Measurements from ENCODE around the gene PIP4K2A. TPM values are rescaled to one million over a fixed set of nuclear protein-coding genes. Genes with fewer than 3 reads are reported as not detected.

The PIP4K2A gene
- total and polyA plus RNA-seq, 2 of the 13 experiments (the other 11 are each of a cell fraction or from before 2014, with no cell fraction given) = 9.1 to 22.6 TPM

DNA sequence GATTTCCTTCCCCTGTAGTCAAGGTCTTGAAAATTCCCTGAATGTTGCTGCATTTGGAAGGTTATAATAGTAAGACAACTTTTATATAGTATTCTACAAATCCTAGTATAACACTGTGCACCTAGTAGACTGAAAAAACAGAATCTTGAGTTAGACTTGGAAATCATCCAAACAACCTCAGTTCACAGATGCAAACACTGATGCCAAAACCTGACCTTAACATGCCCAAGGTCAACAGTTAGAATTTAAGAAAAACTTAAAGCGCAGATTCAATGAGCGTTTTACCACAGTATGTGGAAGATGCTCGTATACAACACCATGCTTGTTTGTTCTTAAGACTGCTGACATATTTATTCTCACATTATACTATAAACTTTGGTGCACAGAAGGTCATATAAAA is 3.0 kb downstream of the PIP4K2A start:
- 82% methylated on average over 3 of the region's 3 CpGs for WGBS (ENCODE audit: low lambda C conversion rate)
- Histone ChIP-seq H4K20me1 (ENCODE audit: insufficient read depth, low read length) (no peaks in the 10 kb centered on the region; the same call in 1 of the 2 replicates), H3K4me2 (ENCODE audit: low read depth, low read length) (0 out of 2 replicates have a peak overlapping the region, but pooled peaks have one; percentile 94), H3K9me3 (ENCODE audit: low read length) (no peaks in the 10 kb centered on the region), H3K79me2 (ENCODE audit: insufficient read depth, low read length) (peaks cover 67% of the 10 kb centered on the region), H3K4me1 (ENCODE audit: insufficient read depth, low read length) (peaks cover 45% of the 10 kb centered on the region), H3K9ac (ENCODE audit: insufficient read depth, low read depth, low read length) (no peak overlapping the region), H3K36me3 (replicated peaks in 1 of 2; ENCODE audit: control insufficient read depth in 1 of 2, insufficient read depth in 2 of 2, low read length in 2 of 2) (no peaks in the 10 kb centered on the region), H3K4me3 (replicated peaks in 1 of 3; ENCODE audit: insufficient read depth in 1 of 3, low read depth in 2 of 3, low read length in 3 of 3) (peak overlapping the region in 1 of 3 experiments; percentile 4; a peak in 1 of 6 replicates), H3K27me3 (ENCODE audit: control insufficient read depth in 1 of 2, insufficient read depth in 2 of 2, low read length in 2 of 2) (no peaks in the 10 kb centered on the region; a peak in 1 of 5 replicates), H2AFZ (ENCODE audit: low read length) (no peak overlapping the region), H3K27ac (ENCODE audit: extremely low read length, insufficient read depth, low read length) (no peak overlapping the region)
- intact Hi-C loops (cut with micrococcal nuclease; ENCODE audit: unreplicated experiment) (loop anchor here (10.0 kb wide), 1 partner anchor 47 kb away; no protein-coding TSS in a partner anchor), in situ Hi-C loops (cut with HindIII; ENCODE audit: extremely low pct_ligation_motif_present, low pct_unique_long_range_greater_than_20kb) (loop anchor here (10.0 to 25.0 kb wide), 2 partner anchors 107 to 399 kb away; partner anchors contain the start of genes BMI1 and COMMD3)
- ChIA-PET CTCF (ENCODE audit: low intra/inter-chr PET ratio, low total read pairs) (no interaction called here), POLR2A (no interaction called here)
- ATAC-seq (no peak), DNase-seq (ENCODE audit: low spot score) (no peak), FAIRE-seq (no peak)
- TF ChIP-seq KAT2B (IDR thresholded peaks at IDR 0.05; ENCODE audit: borderline replicate concordance, low read depth, low read length) = no peak
- 0 out of 2 replicates have a peak, but pooled peaks have one; percentile 26 for TF ChIP-seq NR2F6 (IDR thresholded peaks at IDR 0.05)
- TF ChIP-seq NR2F6 (CRISPR knock-in tag; IDR thresholded peaks at IDR 0.05) = 0 out of 2 replicates have a peak, but pooled peaks have one; percentile 13
- TF ChIP-seq SYNCRIP (IDR thresholded peaks at IDR 0.05; ENCODE audit: insufficient read depth, low read depth, low read length) = no peak
- BruUV-seq (replicated peaks) = no TSS peak

DNA sequence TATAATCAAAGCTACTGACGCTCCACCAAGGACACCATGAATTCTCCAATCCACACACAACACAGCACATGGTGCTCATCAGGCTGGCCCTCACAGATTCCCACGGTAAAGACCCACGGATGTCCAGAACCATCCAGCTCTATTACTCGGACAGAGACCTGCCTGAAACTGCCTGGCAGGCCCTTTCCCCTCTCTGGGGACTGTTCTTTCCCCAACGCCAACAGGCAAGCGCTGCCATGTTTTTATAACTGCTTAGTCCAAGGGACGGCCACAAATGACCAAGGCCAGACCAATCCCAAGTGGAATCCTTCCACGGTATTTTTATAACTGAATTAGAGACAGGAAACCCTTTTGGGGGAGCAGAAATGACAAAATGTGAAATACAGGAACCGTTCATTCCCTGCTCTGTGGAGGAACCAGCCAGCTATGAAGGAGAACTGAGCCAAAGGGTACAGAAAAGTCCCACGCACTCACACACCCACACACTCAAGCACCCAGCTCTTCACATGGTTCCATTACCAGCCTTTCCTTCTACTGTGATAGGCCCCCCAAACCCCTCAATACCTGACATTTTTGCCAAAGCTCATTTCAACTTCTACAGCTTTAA is 4.1 kb downstream of the PIP4K2A start:
- H4K20me1 ChIP-seq (ENCODE audit: insufficient read depth, low read length) = no peaks in the 10 kb centered on the region; the same call in 1 of the 2 replicates
- 96% methylated on average over 10 of the region's 10 CpGs for WGBS (ENCODE audit: low lambda C conversion rate)
- peaks cover 49% of the 10 kb centered on the region for H3K4me1 ChIP-seq (ENCODE audit: insufficient read depth, low read length)
- FAIRE-seq (no peak), ATAC-seq (no peak), DNase-seq (ENCODE audit: low spot score) (no peak)
- no peak overlapping the region for H3K4me2 ChIP-seq (ENCODE audit: low read depth, low read length)
- H2AFZ ChIP-seq (ENCODE audit: low read length) = no peak overlapping the region
- H3K36me3 ChIP-seq (replicated peaks in 1 of 2; ENCODE audit: control insufficient read depth in 1 of 2, insufficient read depth in 2 of 2, low read length in 2 of 2) = no peaks in the 10 kb centered on the region
- BruUV-seq (replicated peaks) = no TSS peak
- H3K9ac ChIP-seq (ENCODE audit: insufficient read depth, low read depth, low read length) = no peak overlapping the region
- peaks cover 77% of the 10 kb centered on the region for H3K79me2 ChIP-seq (ENCODE audit: insufficient read depth, low read length)
- no peak overlapping the region for H3K4me3 ChIP-seq (replicated peaks in 1 of 3; ENCODE audit: insufficient read depth in 1 of 3, low read depth in 2 of 3, low read length in 3 of 3)
- intact Hi-C loops (cut with micrococcal nuclease; ENCODE audit: unreplicated experiment) (loop anchor here (10.0 kb wide), 1 partner anchor 45 kb away; no protein-coding TSS in a partner anchor), in situ Hi-C loops (cut with HindIII; ENCODE audit: extremely low pct_ligation_motif_present, low pct_unique_long_range_greater_than_20kb) (loop anchor here (10.0 to 25.0 kb wide), 2 partner anchors 105 to 398 kb away; partner anchors contain the start of genes BMI1 and COMMD3)
- no peaks in the 10 kb centered on the region; a peak in 1 of 5 replicates for H3K27me3 ChIP-seq (ENCODE audit: control insufficient read depth in 1 of 2, insufficient read depth in 2 of 2, low read length in 2 of 2)
- no peak overlapping the region for H3K27ac ChIP-seq (ENCODE audit: extremely low read length, insufficient read depth, low read length)
- no peaks in the 10 kb centered on the region for H3K9me3 ChIP-seq (ENCODE audit: low read length)
- ChIA-PET POLR2A (no interaction called here), CTCF (ENCODE audit: low intra/inter-chr PET ratio, low total read pairs) (no interaction called here)
- TF ChIP-seq, protein P1, sequence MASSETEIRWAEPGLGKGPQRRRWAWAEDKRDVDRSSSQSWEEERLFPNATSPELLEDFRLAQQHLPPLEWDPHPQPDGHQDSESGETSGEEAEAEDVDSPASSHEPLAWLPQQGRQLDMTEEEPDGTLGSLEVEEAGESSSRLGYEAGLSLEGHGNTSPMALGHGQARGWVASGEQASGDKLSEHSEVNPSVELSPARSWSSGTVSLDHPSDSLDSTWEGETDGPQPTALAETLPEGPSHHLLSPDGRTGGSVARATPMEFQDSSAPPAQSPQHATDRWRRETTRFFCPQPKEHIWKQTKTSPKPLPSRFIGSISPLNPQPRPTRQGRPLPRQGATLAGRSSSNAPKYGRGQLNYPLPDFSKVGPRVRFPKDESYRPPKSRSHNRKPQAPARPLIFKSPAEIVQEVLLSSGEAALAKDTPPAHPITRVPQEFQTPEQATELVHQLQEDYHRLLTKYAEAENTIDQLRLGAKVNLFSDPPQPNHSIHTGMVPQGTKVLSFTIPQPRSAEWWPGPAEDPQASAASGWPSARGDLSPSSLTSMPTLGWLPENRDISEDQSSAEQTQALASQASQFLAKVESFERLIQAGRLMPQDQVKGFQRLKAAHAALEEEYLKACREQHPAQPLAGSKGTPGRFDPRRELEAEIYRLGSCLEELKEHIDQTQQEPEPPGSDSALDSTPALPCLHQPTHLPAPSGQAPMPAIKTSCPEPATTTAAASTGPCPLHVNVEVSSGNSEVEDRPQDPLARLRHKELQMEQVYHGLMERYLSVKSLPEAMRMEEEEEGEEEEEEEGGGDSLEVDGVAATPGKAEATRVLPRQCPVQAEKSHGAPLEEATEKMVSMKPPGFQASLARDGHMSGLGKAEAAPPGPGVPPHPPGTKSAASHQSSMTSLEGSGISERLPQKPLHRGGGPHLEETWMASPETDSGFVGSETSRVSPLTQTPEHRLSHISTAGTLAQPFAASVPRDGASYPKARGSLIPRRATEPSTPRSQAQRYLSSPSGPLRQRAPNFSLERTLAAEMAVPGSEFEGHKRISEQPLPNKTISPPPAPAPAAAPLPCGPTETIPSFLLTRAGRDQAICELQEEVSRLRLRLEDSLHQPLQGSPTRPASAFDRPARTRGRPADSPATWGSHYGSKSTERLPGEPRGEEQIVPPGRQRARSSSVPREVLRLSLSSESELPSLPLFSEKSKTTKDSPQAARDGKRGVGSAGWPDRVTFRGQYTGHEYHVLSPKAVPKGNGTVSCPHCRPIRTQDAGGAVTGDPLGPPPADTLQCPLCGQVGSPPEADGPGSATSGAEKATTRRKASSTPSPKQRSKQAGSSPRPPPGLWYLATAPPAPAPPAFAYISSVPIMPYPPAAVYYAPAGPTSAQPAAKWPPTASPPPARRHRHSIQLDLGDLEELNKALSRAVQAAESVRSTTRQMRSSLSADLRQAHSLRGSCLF (CRISPR knock-in tag; IDR thresholded peaks at IDR 0.05; ENCODE audit: borderline replicate concordance) = no peak
- TF ChIP-seq HNRNPL (IDR thresholded peaks at IDR 0.05; ENCODE audit: low read depth, low read length) = no peak
- no peak for TF ChIP-seq EHMT2 (IDR thresholded peaks at IDR 0.05; ENCODE audit: borderline replicate concordance, low read depth, low read length)
- TF ChIP-seq, protein P2, sequence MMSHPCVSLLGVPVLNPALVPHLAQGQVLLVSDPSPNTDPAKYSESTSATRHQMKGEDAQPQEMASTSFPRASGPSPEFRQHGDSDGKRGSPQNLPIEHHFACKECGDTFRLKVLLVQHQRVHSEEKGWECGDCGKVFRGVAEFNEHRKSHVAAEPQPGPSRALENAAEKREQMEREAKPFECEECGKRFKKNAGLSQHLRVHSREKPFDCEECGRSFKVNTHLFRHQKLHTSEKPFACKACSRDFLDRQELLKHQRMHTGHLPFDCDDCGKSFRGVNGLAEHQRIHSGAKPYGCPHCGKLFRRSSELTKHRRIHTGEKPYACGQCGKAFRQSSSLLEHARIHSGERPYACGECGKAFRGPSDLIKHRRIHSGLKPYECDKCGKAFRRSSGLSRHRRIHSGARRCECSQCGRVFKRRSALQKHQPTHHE (CRISPR knock-in tag; IDR thresholded peaks at IDR 0.05; ENCODE audit: borderline replicate concordance) = no peak
- TF ChIP-seq ZSCAN29 (CRISPR knock-in tag; conservative IDR thresholded peaks at IDR 0.05) = no peak
- TF ChIP-seq KDM5B (CRISPR knock-in tag; IDR thresholded peaks at IDR 0.05; ENCODE audit: borderline replicate concordance) = no peak
